ENCODE measurements around the gene DDX41.

DNA sequence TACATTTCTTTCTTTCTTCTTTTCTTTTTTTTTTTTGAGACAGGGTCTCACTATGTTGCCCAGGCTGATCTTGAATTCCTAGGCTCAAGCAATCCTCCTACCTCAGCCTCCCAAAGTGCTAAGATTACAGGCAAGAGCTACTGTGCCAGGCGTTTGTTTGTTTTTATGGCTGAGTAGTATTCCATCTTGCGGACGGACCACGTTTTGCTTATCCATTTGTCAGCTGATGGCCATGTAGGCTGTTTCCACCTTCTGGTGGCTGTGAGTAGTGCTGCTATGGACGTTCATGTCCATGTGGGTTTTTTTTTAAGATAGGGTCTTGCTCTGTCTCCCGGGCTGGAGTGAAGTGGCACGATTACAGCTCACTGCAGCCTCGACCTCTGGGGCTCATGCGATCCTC is 9.6 kb downstream of the DDX41 start:
- TF ChIP-seq, protein P1, sequence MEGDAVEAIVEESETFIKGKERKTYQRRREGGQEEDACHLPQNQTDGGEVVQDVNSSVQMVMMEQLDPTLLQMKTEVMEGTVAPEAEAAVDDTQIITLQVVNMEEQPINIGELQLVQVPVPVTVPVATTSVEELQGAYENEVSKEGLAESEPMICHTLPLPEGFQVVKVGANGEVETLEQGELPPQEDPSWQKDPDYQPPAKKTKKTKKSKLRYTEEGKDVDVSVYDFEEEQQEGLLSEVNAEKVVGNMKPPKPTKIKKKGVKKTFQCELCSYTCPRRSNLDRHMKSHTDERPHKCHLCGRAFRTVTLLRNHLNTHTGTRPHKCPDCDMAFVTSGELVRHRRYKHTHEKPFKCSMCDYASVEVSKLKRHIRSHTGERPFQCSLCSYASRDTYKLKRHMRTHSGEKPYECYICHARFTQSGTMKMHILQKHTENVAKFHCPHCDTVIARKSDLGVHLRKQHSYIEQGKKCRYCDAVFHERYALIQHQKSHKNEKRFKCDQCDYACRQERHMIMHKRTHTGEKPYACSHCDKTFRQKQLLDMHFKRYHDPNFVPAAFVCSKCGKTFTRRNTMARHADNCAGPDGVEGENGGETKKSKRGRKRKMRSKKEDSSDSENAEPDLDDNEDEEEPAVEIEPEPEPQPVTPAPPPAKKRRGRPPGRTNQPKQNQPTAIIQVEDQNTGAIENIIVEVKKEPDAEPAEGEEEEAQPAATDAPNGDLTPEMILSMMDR (conservative IDR thresholded peaks at IDR 0.05; ENCODE audit: low read length): peak; percentile 33; the same call in 1 of the 2 replicates
- TF ChIP-seq EZH2phosphoT487 (IDR thresholded peaks at IDR 0.05; ENCODE audit: borderline replicate concordance): no peak
